ENCODE measurements around the gene ITPR1.

GRCh38 chr3:4838621-4839022 is 345.5 kb downstream of the ITPR1 start:
- TF ChIP-seq HDAC6 (IDR thresholded peaks at IDR 0.05; ENCODE audit: unreplicated experiment) (no peak), JUNB (IDR thresholded peaks at IDR 0.05) (peak; percentile 57), POLR2A (IDR thresholded peaks at IDR 0.05; ENCODE audit: low read depth, low read length) (no peak), NKRF (conservative IDR thresholded peaks at IDR 0.05) (no peak), EZH2 (IDR thresholded peaks at IDR 0.05; ENCODE audit: borderline replicate concordance, control insufficient read depth, low read depth, low read length) (no peak), ZBTB33 (IDR thresholded peaks at IDR 0.05) (no peak), CEBPB (IDR thresholded peaks at IDR 0.05; ENCODE audit: borderline replicate concordance in 1 of 2, low read depth in 2 of 2, low read length in 2 of 2) (no peak; a peak in 1 of 4 replicates), IKZF1 (conservative IDR thresholded peaks at IDR 0.05) (peak; percentile 70; the same call in 1 of the 2 replicates), NFIC (IDR thresholded peaks at IDR 0.05; ENCODE audit: low read depth, low read length) (peak; percentile 86)
- TF ChIP-seq, protein P1, sequence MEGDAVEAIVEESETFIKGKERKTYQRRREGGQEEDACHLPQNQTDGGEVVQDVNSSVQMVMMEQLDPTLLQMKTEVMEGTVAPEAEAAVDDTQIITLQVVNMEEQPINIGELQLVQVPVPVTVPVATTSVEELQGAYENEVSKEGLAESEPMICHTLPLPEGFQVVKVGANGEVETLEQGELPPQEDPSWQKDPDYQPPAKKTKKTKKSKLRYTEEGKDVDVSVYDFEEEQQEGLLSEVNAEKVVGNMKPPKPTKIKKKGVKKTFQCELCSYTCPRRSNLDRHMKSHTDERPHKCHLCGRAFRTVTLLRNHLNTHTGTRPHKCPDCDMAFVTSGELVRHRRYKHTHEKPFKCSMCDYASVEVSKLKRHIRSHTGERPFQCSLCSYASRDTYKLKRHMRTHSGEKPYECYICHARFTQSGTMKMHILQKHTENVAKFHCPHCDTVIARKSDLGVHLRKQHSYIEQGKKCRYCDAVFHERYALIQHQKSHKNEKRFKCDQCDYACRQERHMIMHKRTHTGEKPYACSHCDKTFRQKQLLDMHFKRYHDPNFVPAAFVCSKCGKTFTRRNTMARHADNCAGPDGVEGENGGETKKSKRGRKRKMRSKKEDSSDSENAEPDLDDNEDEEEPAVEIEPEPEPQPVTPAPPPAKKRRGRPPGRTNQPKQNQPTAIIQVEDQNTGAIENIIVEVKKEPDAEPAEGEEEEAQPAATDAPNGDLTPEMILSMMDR (IDR thresholded peaks at IDR 0.05 in 2 of 3, conservative IDR thresholded peaks at IDR 0.05 in 1 of 3; ENCODE audit: control insufficient read depth in 2 of 3, extremely low read depth in 1 of 3, insufficient read depth in 1 of 3, low read depth in 3 of 3, low read length in 3 of 3), result no peak
- TF ChIP-seq, protein P2, sequence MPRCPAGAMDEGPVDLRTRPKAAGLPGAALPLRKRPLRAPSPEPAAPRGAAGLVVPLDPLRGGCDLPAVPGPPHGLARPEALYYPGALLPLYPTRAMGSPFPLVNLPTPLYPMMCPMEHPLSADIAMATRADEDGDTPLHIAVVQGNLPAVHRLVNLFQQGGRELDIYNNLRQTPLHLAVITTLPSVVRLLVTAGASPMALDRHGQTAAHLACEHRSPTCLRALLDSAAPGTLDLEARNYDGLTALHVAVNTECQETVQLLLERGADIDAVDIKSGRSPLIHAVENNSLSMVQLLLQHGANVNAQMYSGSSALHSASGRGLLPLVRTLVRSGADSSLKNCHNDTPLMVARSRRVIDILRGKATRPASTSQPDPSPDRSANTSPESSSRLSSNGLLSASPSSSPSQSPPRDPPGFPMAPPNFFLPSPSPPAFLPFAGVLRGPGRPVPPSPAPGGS (IDR thresholded peaks at IDR 0.05; ENCODE audit: borderline replicate concordance, insufficient read depth, low read depth, low read length, poor library complexity, severe bottlenecking), result peak; percentile 29
- TF ChIP-seq, protein P3, sequence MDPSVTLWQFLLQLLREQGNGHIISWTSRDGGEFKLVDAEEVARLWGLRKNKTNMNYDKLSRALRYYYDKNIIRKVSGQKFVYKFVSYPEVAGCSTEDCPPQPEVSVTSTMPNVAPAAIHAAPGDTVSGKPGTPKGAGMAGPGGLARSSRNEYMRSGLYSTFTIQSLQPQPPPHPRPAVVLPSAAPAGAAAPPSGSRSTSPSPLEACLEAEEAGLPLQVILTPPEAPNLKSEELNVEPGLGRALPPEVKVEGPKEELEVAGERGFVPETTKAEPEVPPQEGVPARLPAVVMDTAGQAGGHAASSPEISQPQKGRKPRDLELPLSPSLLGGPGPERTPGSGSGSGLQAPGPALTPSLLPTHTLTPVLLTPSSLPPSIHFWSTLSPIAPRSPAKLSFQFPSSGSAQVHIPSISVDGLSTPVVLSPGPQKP (IDR thresholded peaks at IDR 0.05; ENCODE audit: low read depth, low read length), result no peak

Data from GM12878 (cell line).